HepG2 (cell line): ENCODE measurements around the gene PROC. TPM values are rescaled to one million over a fixed set of nuclear protein-coding genes. Genes with fewer than 3 reads are reported as not detected.
A peak's percentile ranks its signal among the peaks of the same experiment; 100 is the strongest.

Experiments
- FOXO1 ChIP-seq: sonication (generic); formaldehyde crosslinking; IDR thresholded peaks from 2 replicates; pipeline ENCODE4 v1.4.0; 2020; ENCODE audit warnings: missing genetic modification reagents
- HNF4G ChIP-seq, 2 experiments: sonication (generic) in 1 of 2; formaldehyde crosslinking in 1 of 2; IDR thresholded peaks; 2 replicates each; pipeline versions ENCODE4 v1.4.0 to v1.6.1; 2011 to 2020; ENCODE audit warnings: borderline replicate concordance in 2 of 2, low read depth in 2 of 2, mild to moderate bottlenecking in 2 of 2, low read length in 1 of 2, missing genetic modification reagents in 1 of 2, moderate library complexity in 1 of 2
- JUND ChIP-seq: sonication (generic); formaldehyde crosslinking; IDR thresholded peaks from 2 replicates; pipeline ENCODE4 v1.8.0; 2022; ENCODE audit warnings: mild to moderate bottlenecking, missing genetic modification reagents
- KMT2A ChIP-seq: sonication (generic); formaldehyde crosslinking; IDR thresholded peaks from 2 replicates; pipeline ENCODE4 v1.4.0; 2020; ENCODE audit warnings: missing genetic modification reagents
- MEF2D ChIP-seq: sonication (generic); formaldehyde crosslinking; IDR thresholded peaks from 2 replicates; pipeline ENCODE4 v1.5.1; 2020; ENCODE audit warnings: mild to moderate bottlenecking, missing genetic modification reagents
- MIXL1 ChIP-seq: IDR thresholded peaks from 2 replicates; pipeline ENCODE4 v1.6.1; 2016
- PRMT3 ChIP-seq: sonication (generic); formaldehyde crosslinking; IDR thresholded peaks from 2 replicates; pipeline ENCODE4 v1.8.1; 2022; ENCODE audit warnings: low read depth, mild to moderate bottlenecking, moderate library complexity, missing genetic modification reagents, borderline replicate concordance
- ZNF17 ChIP-seq: sonication (generic); formaldehyde crosslinking; IDR thresholded peaks from 2 replicates; pipeline ENCODE4 v1.5.0; 2020; ENCODE audit warnings: mild to moderate bottlenecking, missing genetic modification reagents
- ZNF234 ChIP-seq: sonication (generic); formaldehyde crosslinking; conservative IDR thresholded peaks from 2 replicates; pipeline ENCODE4 v1.5.1; 2020; ENCODE audit warnings: mild to moderate bottlenecking, missing genetic modification reagents
- ZNF263 ChIP-seq: sonication (generic); formaldehyde crosslinking; IDR thresholded peaks from 2 replicates; pipeline ENCODE4 v1.4.0; 2020; ENCODE audit warnings: missing genetic modification reagents
- ZNF530 ChIP-seq: sonication (generic); formaldehyde crosslinking; IDR thresholded peaks from 2 replicates; pipeline ENCODE4 v1.5.0; 2020; ENCODE audit warnings: low read depth, mild to moderate bottlenecking, missing genetic modification reagents
- ZNF737 ChIP-seq: sonication (generic); formaldehyde crosslinking; IDR thresholded peaks from 2 replicates; pipeline ENCODE4 v1.5.0; 2020; ENCODE audit warnings: missing genetic modification reagents, mild to moderate bottlenecking, borderline replicate concordance
- ZNF75D ChIP-seq: sonication (generic); formaldehyde crosslinking; IDR thresholded peaks from 2 replicates; pipeline ENCODE4 v1.8.1; 2023; ENCODE audit warnings: missing genetic modification reagents, mild to moderate bottlenecking, borderline replicate concordance
- polyA plus RNA-seq, 8 experiments: library from polyadenylated mRNA; depleted of rRNA in 3 of 8; stranded (reverse) in 7 of 8; unstranded in 1 of 8; fragments of >200 nt; fragmentation: Illumina TruSeq in 4 of 8; extraction: Trizol in 4 of 8; gene quantifications; 2 replicates each; pipeline versions ENCODE4 v1.2.1 to v1.2.3, GENCODE V29; 2011 to 2016; ENCODE audit warnings: low read depth in 4 of 8, missing spikeins in 1 of 8, mixed read lengths in 1 of 8; ENCODE audit not compliant: insufficient read depth in 1 of 8
- total RNA-seq, 5 experiments: library from RNA; depleted of rRNA; stranded (reverse); fragments of >200 nt; fragmentation: Illumina TruSeq; extraction: Trizol; gene quantifications; 2 replicates each; pipeline ENCODE4 v1.2.3, GENCODE V29; 2016; ENCODE audit warnings: low read depth in 1 of 5
- TF ChIP-seq, protein P1 (sequence below): sonication (generic); formaldehyde crosslinking; IDR thresholded peaks from 2 replicates; pipeline ENCODE4 v1.9.0; 2021; ENCODE audit warnings: missing genetic modification reagents, mild to moderate bottlenecking, borderline replicate concordance
- TF ChIP-seq, protein P2 (sequence below): IDR thresholded peaks from 2 replicates; pipeline ENCODE4 v1.6.1; 2012; ENCODE audit warnings: low read length, improper control_type of control experiment
- TF ChIP-seq, protein P3 (sequence below): IDR thresholded peaks from 2 replicates; pipeline ENCODE4 v1.6.1; 2016; ENCODE audit warnings: control low read depth
- TF ChIP-seq, protein P4 (sequence below): sonication (generic); formaldehyde crosslinking; IDR thresholded peaks from 2 replicates; pipeline ENCODE4 v1.5.0; 2020; ENCODE audit warnings: missing genetic modification reagents, mild to moderate bottlenecking, borderline replicate concordance
- TF ChIP-seq, protein P5 (sequence below): sonication (generic); formaldehyde crosslinking; IDR thresholded peaks from 2 replicates; pipeline ENCODE4 v1.8.1; 2023; ENCODE audit warnings: missing genetic modification reagents, inconsistent platforms, borderline replicate concordance
- TF ChIP-seq, protein P6 (sequence below): sonication (generic); formaldehyde crosslinking; IDR thresholded peaks from 2 replicates; pipeline ENCODE4 v1.4.0; 2020; ENCODE audit warnings: mild to moderate bottlenecking, missing genetic modification reagents

PROC gene
- total and polyA plus RNA-seq, 2 of the 13 experiments (the other 11 are each of a cell fraction or from before 2014, with no cell fraction given), result 134 to 185 TPM

DNA sequence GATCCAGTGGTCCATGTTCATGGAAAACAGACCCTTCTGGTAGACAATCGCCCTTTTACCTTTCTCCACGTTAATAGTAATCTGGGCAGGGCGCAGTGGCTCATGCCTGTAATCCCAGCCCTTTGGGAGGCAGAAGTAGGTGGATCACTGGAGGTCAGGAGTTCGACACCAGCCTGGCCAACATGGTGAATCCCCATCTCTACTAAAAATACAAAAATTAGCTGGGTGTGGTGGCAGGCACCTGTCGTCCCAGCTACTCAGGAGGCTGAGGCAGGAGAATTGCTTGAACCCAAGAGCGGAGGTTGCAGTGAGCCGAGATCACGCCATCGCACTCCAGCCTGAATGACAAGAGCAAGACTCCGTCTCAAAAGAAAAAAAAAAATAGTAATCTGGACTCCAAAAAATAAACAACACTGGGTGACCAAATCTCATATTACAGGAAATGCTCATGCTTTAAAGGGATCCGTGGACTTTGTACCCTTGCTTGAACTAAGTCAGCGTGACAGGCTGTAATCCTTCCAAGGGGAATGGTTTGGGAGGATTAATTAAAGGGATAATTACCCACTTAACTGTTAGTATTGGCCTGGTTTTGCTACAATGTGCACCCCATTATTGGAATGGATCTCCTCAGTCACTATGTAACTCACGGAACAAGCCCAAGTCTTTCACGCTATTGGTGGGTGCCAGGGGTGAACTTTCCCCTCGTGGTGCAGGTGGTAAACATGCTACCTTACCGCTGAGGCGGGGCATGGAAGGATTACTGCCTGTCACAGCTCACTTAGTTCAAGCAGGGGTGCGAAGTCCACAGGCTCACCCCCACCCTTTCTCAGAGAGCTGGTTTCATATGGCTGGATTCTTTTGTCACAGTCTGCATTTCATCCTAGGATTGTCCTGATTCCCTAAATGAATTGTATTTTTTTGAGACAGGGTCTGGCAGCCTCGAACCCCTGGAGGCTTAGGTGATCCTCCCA, 36.7 kb downstream of the PROC start (continued):
- TF ChIP-seq, protein P1, sequence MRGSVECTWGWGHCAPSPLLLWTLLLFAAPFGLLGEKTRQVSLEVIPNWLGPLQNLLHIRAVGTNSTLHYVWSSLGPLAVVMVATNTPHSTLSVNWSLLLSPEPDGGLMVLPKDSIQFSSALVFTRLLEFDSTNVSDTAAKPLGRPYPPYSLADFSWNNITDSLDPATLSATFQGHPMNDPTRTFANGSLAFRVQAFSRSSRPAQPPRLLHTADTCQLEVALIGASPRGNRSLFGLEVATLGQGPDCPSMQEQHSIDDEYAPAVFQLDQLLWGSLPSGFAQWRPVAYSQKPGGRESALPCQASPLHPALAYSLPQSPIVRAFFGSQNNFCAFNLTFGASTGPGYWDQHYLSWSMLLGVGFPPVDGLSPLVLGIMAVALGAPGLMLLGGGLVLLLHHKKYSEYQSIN (CRISPR knock-in tag), result no peak
- TF ChIP-seq ZNF263 (CRISPR knock-in tag), result no peak
- TF ChIP-seq, protein P2, sequence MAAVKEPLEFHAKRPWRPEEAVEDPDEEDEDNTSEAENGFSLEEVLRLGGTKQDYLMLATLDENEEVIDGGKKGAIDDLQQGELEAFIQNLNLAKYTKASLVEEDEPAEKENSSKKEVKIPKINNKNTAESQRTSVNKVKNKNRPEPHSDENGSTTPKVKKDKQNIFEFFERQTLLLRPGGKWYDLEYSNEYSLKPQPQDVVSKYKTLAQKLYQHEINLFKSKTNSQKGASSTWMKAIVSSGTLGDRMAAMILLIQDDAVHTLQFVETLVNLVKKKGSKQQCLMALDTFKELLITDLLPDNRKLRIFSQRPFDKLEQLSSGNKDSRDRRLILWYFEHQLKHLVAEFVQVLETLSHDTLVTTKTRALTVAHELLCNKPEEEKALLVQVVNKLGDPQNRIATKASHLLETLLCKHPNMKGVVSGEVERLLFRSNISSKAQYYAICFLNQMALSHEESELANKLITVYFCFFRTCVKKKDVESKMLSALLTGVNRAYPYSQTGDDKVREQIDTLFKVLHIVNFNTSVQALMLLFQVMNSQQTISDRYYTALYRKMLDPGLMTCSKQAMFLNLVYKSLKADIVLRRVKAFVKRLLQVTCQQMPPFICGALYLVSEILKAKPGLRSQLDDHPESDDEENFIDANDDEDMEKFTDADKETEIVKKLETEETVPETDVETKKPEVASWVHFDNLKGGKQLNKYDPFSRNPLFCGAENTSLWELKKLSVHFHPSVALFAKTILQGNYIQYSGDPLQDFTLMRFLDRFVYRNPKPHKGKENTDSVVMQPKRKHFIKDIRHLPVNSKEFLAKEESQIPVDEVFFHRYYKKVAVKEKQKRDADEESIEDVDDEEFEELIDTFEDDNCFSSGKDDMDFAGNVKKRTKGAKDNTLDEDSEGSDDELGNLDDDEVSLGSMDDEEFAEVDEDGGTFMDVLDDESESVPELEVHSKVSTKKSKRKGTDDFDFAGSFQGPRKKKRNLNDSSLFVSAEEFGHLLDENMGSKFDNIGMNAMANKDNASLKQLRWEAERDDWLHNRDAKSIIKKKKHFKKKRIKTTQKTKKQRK, result no peak
- TF ChIP-seq, protein P3, sequence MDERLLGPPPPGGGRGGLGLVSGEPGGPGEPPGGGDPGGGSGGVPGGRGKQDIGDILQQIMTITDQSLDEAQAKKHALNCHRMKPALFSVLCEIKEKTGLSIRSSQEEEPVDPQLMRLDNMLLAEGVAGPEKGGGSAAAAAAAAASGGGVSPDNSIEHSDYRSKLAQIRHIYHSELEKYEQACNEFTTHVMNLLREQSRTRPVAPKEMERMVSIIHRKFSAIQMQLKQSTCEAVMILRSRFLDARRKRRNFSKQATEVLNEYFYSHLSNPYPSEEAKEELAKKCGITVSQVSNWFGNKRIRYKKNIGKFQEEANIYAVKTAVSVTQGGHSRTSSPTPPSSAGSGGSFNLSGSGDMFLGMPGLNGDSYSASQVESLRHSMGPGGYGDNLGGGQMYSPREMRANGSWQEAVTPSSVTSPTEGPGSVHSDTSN, result 0 out of 2 replicates have a peak, but pooled peaks have one; percentile 52
- TF ChIP-seq, protein P4, sequence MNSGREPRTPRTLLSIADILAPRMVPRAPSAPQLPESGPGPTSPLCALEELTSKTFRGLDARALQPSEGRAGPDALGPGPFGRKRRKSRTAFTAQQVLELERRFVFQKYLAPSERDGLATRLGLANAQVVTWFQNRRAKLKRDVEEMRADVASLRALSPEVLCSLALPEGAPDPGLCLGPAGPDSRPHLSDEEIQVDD (CRISPR knock-in tag), result no peak
- TF ChIP-seq MIXL1 (CRISPR knock-in tag), result peak; percentile 22; the same call in 1 of the 2 replicates
- no peak for TF ChIP-seq ZNF234
- TF ChIP-seq FOXO1 (CRISPR knock-in tag), result peak; percentile 100
- TF ChIP-seq ZNF75D (CRISPR knock-in tag), result no peak
- no peak; the same call in 1 of the 2 replicates for TF ChIP-seq ZNF737
- no peak; the same call in none of the 2 replicates for TF ChIP-seq JUND (CRISPR knock-in tag)
- TF ChIP-seq PRMT3 (CRISPR knock-in tag), result no peak
- peak; percentile 92 for TF ChIP-seq MEF2D (CRISPR knock-in tag)
- TF ChIP-seq KMT2A (CRISPR knock-in tag), result no peak
- TF ChIP-seq HNF4G (IDR thresholded peaks at IDR 0.05; ENCODE audit: borderline replicate concordance, low read depth, low read length), result peak; percentile 99
- TF ChIP-seq HNF4G (CRISPR knock-in tag; IDR thresholded peaks at IDR 0.05; ENCODE audit: borderline replicate concordance, low read depth), result peak; percentile 99
- TF ChIP-seq, protein P5, sequence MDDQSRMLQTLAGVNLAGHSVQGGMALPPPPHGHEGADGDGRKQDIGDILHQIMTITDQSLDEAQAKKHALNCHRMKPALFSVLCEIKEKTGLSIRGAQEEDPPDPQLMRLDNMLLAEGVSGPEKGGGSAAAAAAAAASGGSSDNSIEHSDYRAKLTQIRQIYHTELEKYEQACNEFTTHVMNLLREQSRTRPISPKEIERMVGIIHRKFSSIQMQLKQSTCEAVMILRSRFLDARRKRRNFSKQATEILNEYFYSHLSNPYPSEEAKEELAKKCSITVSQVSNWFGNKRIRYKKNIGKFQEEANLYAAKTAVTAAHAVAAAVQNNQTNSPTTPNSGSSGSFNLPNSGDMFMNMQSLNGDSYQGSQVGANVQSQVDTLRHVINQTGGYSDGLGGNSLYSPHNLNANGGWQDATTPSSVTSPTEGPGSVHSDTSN (CRISPR knock-in tag), result no peak
- TF ChIP-seq, protein P6, sequence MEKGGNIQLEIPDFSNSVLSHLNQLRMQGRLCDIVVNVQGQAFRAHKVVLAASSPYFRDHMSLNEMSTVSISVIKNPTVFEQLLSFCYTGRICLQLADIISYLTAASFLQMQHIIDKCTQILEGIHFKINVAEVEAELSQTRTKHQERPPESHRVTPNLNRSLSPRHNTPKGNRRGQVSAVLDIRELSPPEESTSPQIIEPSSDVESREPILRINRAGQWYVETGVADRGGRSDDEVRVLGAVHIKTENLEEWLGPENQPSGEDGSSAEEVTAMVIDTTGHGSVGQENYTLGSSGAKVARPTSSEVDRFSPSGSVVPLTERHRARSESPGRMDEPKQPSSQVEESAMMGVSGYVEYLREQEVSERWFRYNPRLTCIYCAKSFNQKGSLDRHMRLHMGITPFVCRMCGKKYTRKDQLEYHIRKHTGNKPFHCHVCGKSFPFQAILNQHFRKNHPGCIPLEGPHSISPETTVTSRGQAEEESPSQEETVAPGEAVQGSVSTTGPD (CRISPR knock-in tag), result peak; percentile 72; the same call in 1 of the 2 replicates
- no peak for TF ChIP-seq ZNF530 (CRISPR knock-in tag)
- TF ChIP-seq ZNF17 (CRISPR knock-in tag), result no peak; the same call in 1 of the 2 replicates
